HepG2 (cell line): Measurements from ENCODE around the gene MORN5. TPM values are rescaled to one million over a fixed set of nuclear protein-coding genes. Genes with fewer than 3 reads are reported as not detected.

Source experiments
- ATAC-seq: fragments of 200-7000 bp; cut with Tn5 transposase; 3 replicates; pipeline ENCODE4 v1.9.1; 2020; ENCODE audit warnings: mild to moderate bottlenecking, moderate library complexity
- BruUV-seq: library from RNA; stranded (reverse); fragments of 400-500 nt; replicated peaks from 2 replicates; lab custom pipeline; 2021; lab: Mats Ljungman, UMichigan
- CTCF ChIA-PET: fragments of 300-600 bp; formaldehyde crosslinking; extraction: SDS; loops from one replicate; lab custom pipeline; 2021; ENCODE audit warnings: low total read pairs, inconsistent platforms, low intra/inter-chr PET ratio; lab: Yijun Ruan, JAX
- POLR2A ChIA-PET: fragments of 350-600 bp; sonication (Branson Sonifier 250); formaldehyde crosslinking; loops from one replicate; lab custom pipeline; 2020; ENCODE audit warnings: antibody characterized with exemption, inconsistent platforms; lab: Yijun Ruan, JAX
- DNase-seq: peaks from one replicate; pipeline ENCODE4 v3.0.0-alpha.2; 2015; ENCODE audit warnings: low spot score
- FAIRE-seq: peaks from 3 replicates; lab custom pipeline; 2011; peaks lifted over from hg19 to GRCh38; lab: Jason Lieb, UNC
- H2AFZ ChIP-seq: one replicate; pipeline ENCODE4 v1.6.1; 2011; ENCODE audit warnings: low read length, inconsistent platforms
- H3K27ac ChIP-seq: fragments of 300-600 bp; 3 replicates; pipeline ENCODE4 v1.8.0; 2011; ENCODE audit warnings: mixed run types, mild to moderate bottlenecking, mixed read lengths, low read length, inconsistent platforms; ENCODE audit not compliant: insufficient read depth; ENCODE audit errors: extremely low read length
- H3K27me3 ChIP-seq, 2 experiments: fragments of 200-600 bp in 1 of 2; 2 replicates in 1 of 2; 3 replicates in 1 of 2; pipeline versions ENCODE4 v1.6.0 to v1.8.0; 2011; ENCODE audit warnings: low read length in 2 of 2, mild to moderate bottlenecking in 2 of 2, moderate library complexity in 2 of 2, inconsistent platforms in 1 of 2; ENCODE audit not compliant: insufficient read depth in 2 of 2, control insufficient read depth in 1 of 2
- H3K36me3 ChIP-seq, 2 experiments: fragments of 200-600 bp in 1 of 2; replicated peaks in 1 of 2; 2 replicates in 1 of 2; 3 replicates in 1 of 2; pipeline versions ENCODE4 v1.5.1 to v1.8.0; 2011; ENCODE audit warnings: low read length in 2 of 2, inconsistent platforms in 1 of 2; ENCODE audit not compliant: insufficient read depth in 2 of 2, control insufficient read depth in 1 of 2
- H3K4me1 ChIP-seq: 2 replicates; pipeline ENCODE4 v1.5.1; 2012; ENCODE audit warnings: low read length, inconsistent platforms; ENCODE audit not compliant: insufficient read depth
- H3K4me2 ChIP-seq: 2 replicates; pipeline ENCODE4 v1.6.0; 2011; ENCODE audit warnings: low read depth, low read length, inconsistent platforms
- H3K4me3 ChIP-seq, 3 experiments: fragments of 200-600 bp in 1 of 3; sonication (generic), shearing (Covaris generic) in 1 of 3; replicated peaks in 1 of 3; 2 replicates each; pipeline ENCODE4 v1.5.1; 2011 to 2016; ENCODE audit warnings: low read length in 3 of 3, inconsistent platforms in 2 of 3, low read depth in 2 of 3, mild to moderate bottlenecking in 2 of 3, control low read depth in 1 of 3, mixed read lengths in 1 of 3; ENCODE audit not compliant: insufficient read depth in 1 of 3
- H3K79me2 ChIP-seq: one replicate; pipeline ENCODE4 v1.6.1; 2011; ENCODE audit warnings: low read length, inconsistent platforms; ENCODE audit not compliant: insufficient read depth
- H3K9ac ChIP-seq: 2 replicates; pipeline ENCODE4 v1.6.0; 2011; ENCODE audit warnings: mild to moderate bottlenecking, low read depth, low read length, inconsistent platforms; ENCODE audit not compliant: insufficient read depth
- H3K9me3 ChIP-seq: 2 replicates; pipeline ENCODE4 v1.5.1; 2012; ENCODE audit warnings: mild to moderate bottlenecking, low read length
- H4K20me1 ChIP-seq: 2 replicates; pipeline ENCODE4 v1.6.0; 2011; ENCODE audit warnings: inconsistent platforms, mild to moderate bottlenecking, low read length, moderate library complexity; ENCODE audit not compliant: insufficient read depth
- AGO1 ChIP-seq: fragments of 200-400 bp; formaldehyde crosslinking; IDR thresholded peaks from 2 replicates; pipeline ENCODE4 v1.6.1; 2017; ENCODE audit warnings: mild to moderate bottlenecking, low read depth, low read length, moderate library complexity; ENCODE audit not compliant: poor library complexity, severe bottlenecking
- ATF1 ChIP-seq: IDR thresholded peaks from 2 replicates; pipeline ENCODE4 v1.6.1; 2016; ENCODE audit warnings: mild to moderate bottlenecking, control low read depth
- FLYWCH1 ChIP-seq: sonication (generic); formaldehyde crosslinking; IDR thresholded peaks from 2 replicates; pipeline ENCODE4 v1.8.1; 2023; ENCODE audit warnings: mild to moderate bottlenecking, missing genetic modification reagents
- MEIS2 ChIP-seq: sonication (generic); formaldehyde crosslinking; IDR thresholded peaks from 2 replicates; pipeline ENCODE4 v1.9.0; 2021; ENCODE audit warnings: mild to moderate bottlenecking, missing genetic modification reagents
- PPARG ChIP-seq: conservative IDR thresholded peaks from 2 replicates; pipeline ENCODE4 v1.6.1; 2016; ENCODE audit warnings: missing biosample characterization, missing genetic modification reagents
- PRMT3 ChIP-seq: sonication (generic); formaldehyde crosslinking; IDR thresholded peaks from 2 replicates; pipeline ENCODE4 v1.8.1; 2022; ENCODE audit warnings: low read depth, mild to moderate bottlenecking, moderate library complexity, missing genetic modification reagents, borderline replicate concordance
- SIN3A ChIP-seq: IDR thresholded peaks from 2 replicates; pipeline ENCODE4 v1.6.1; 2011; ENCODE audit warnings: low read depth, mild to moderate bottlenecking, control low read depth, low read length, borderline replicate concordance
- SP1 ChIP-seq, 2 experiments: fragments of 450-650 bp in 1 of 2; sonication (generic) in 1 of 2; formaldehyde crosslinking in 1 of 2; IDR thresholded peaks; 2 replicates each; pipeline versions ENCODE4 v1.4.0 to v1.6.1; 2016 to 2020; ENCODE audit warnings: missing genetic modification reagents in 1 of 2
- STAG1 ChIP-seq: sonication (generic); formaldehyde crosslinking; IDR thresholded peaks from 2 replicates; pipeline ENCODE4 v1.4.0; 2020; ENCODE audit warnings: missing genetic modification reagents
- TAF1 ChIP-seq: sonication (generic); formaldehyde crosslinking; IDR thresholded peaks from 2 replicates; pipeline ENCODE4 v1.4.0; 2020; ENCODE audit warnings: missing genetic modification reagents
- TEAD2 ChIP-seq: sonication (generic); formaldehyde crosslinking; IDR thresholded peaks from 2 replicates; pipeline ENCODE4 v1.9.0; 2021; ENCODE audit warnings: missing genetic modification reagents
- ZNF335 ChIP-seq: sonication (generic); formaldehyde crosslinking; IDR thresholded peaks from 2 replicates; pipeline ENCODE4 v1.4.0; 2020; ENCODE audit warnings: missing genetic modification reagents
- ZNF75D ChIP-seq: sonication (generic); formaldehyde crosslinking; IDR thresholded peaks from 2 replicates; pipeline ENCODE4 v1.8.1; 2023; ENCODE audit warnings: missing genetic modification reagents, mild to moderate bottlenecking, borderline replicate concordance
- whole genome bisulfite sequencing: methylation state at CpG from one replicate; pipeline ENCODE4 v1.1.6; 2017; ENCODE audit warnings: low lambda C conversion rate; 5-methylcytosine and 5-hydroxymethylcytosine counted together
- in situ Hi-C: cut with HindIII; loops from 2 replicates; pipeline ENCODE4 v1.10.0; 2017; ENCODE audit warnings: low pct_unique_long_range_greater_than_20kb; ENCODE audit not compliant: extremely low pct_ligation_motif_present
- intact Hi-C: fragments of 100-400 bp; cut with micrococcal nuclease; formaldehyde crosslinking; loops from one replicate; pipeline ENCODE4 v1.10.0; 2022; ENCODE audit not compliant: unreplicated experiment
- polyA plus RNA-seq, 8 experiments: library from polyadenylated mRNA; depleted of rRNA in 3 of 8; stranded (reverse) in 7 of 8; unstranded in 1 of 8; fragments of >200 nt; fragmentation: Illumina TruSeq in 4 of 8; extraction: Trizol in 4 of 8; gene quantifications; 2 replicates each; pipeline versions ENCODE4 v1.2.1 to v1.2.3, GENCODE V29; 2011 to 2016; ENCODE audit warnings: low read depth in 4 of 8, missing spikeins in 1 of 8, mixed read lengths in 1 of 8; ENCODE audit not compliant: insufficient read depth in 1 of 8
- total RNA-seq, 5 experiments: library from RNA; depleted of rRNA; stranded (reverse); fragments of >200 nt; fragmentation: Illumina TruSeq; extraction: Trizol; gene quantifications; 2 replicates each; pipeline ENCODE4 v1.2.3, GENCODE V29; 2016; ENCODE audit warnings: low read depth in 1 of 5
- TF ChIP-seq, protein P1 (sequence below): sonication (generic); formaldehyde crosslinking; IDR thresholded peaks from 2 replicates; pipeline ENCODE4 v1.4.0; 2020; ENCODE audit warnings: missing genetic modification reagents
- TF ChIP-seq, protein P2 (sequence below): sonication (generic); formaldehyde crosslinking; IDR thresholded peaks from 2 replicates; pipeline ENCODE4 v1.5.0; 2020; ENCODE audit warnings: missing genetic modification reagents
- TF ChIP-seq, protein P3 (sequence below): sonication (generic); formaldehyde crosslinking; conservative IDR thresholded peaks from 2 replicates; pipeline ENCODE4 v1.8.0; 2022; ENCODE audit warnings: missing genetic modification reagents
- TF ChIP-seq, protein P4 (sequence below): sonication (generic); formaldehyde crosslinking; IDR thresholded peaks from 2 replicates; pipeline ENCODE4 v1.4.0; 2020; ENCODE audit warnings: missing genetic modification reagents; ENCODE audit errors: not compliant biosample characterization

MORN5 gene
- total and polyA plus RNA-seq, 2 of the 13 experiments (the other 11 are each of a cell fraction or from before 2014, with no cell fraction given), result not detected

DNA sequence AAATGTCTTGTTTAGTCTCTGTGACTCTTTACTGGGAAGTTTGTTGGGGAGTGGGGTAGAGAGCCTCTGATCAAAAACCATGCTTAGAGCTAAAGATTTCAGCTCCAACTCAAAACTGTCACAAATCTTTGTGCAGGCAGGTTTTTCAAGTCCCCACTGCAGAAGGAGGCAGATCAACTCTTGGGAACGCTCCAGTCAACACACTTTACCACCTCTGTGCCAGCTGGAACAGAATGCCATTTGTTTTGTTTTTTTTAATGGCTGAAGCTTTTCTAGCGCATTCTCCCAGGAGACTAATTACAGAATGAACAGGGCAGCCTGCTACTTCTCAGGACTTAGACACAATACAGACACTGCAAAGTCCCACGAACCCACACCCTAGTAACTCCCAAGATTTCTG is 87.0 kb downstream of the MORN5 start:
- 98% methylated on average over 3 of the region's 3 CpGs for WGBS
- FAIRE-seq, result no peak

DNA sequence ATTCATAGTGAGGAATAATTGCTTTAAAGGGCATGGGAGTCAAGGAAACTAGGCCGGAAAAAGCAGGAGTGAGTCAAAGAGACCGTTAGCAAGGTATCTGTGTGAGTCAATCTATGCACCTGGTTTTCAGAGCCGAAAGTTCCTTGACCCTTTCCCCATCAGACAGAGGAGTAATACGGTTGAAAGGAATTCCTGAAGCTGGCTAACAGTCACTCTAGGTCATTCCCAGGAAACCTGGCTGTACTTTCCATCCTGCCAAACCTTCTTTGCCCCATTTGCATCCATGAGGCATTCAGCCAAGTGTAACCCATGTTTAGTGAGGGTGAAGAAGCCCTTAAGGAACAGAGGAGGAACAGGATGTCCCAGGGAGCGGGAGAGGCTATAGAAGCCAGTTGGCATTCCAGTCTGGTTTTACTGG is 88.7 kb downstream of the MORN5 start:
- no peak for DNase-seq
- TF ChIP-seq, protein P1, sequence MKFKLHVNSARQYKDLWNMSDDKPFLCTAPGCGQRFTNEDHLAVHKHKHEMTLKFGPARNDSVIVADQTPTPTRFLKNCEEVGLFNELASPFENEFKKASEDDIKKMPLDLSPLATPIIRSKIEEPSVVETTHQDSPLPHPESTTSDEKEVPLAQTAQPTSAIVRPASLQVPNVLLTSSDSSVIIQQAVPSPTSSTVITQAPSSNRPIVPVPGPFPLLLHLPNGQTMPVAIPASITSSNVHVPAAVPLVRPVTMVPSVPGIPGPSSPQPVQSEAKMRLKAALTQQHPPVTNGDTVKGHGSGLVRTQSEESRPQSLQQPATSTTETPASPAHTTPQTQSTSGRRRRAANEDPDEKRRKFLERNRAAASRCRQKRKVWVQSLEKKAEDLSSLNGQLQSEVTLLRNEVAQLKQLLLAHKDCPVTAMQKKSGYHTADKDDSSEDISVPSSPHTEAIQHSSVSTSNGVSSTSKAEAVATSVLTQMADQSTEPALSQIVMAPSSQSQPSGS (CRISPR knock-in tag), result no peak
- TF ChIP-seq ZNF335 (CRISPR knock-in tag) (no peak), FLYWCH1 (CRISPR knock-in tag) (no peak), SIN3A (no peak), ATF1 (CRISPR knock-in tag) (no peak), PRMT3 (CRISPR knock-in tag) (no peak)
- TF ChIP-seq, protein P2, sequence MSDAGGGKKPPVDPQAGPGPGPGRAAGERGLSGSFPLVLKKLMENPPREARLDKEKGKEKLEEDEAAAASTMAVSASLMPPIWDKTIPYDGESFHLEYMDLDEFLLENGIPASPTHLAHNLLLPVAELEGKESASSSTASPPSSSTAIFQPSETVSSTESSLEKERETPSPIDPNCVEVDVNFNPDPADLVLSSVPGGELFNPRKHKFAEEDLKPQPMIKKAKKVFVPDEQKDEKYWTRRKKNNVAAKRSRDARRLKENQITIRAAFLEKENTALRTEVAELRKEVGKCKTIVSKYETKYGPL (CRISPR knock-in tag), result no peak
- TF ChIP-seq, protein P3, sequence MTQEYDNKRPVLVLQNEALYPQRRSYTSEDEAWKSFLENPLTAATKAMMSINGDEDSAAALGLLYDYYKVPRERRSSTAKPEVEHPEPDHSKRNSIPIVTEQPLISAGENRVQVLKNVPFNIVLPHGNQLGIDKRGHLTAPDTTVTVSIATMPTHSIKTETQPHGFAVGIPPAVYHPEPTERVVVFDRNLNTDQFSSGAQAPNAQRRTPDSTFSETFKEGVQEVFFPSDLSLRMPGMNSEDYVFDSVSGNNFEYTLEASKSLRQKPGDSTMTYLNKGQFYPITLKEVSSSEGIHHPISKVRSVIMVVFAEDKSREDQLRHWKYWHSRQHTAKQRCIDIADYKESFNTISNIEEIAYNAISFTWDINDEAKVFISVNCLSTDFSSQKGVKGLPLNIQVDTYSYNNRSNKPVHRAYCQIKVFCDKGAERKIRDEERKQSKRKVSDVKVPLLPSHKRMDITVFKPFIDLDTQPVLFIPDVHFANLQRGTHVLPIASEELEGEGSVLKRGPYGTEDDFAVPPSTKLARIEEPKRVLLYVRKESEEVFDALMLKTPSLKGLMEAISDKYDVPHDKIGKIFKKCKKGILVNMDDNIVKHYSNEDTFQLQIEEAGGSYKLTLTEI (CRISPR knock-in tag), result no peak
- no peak for FAIRE-seq

More for the DNA sequence above, 87.0 kb downstream of the MORN5 start:
- POLR2A ChIA-PET, result no interaction called here
- no peaks in the 10 kb centered on the region for H3K27me3 ChIP-seq
- in situ Hi-C loops, result no loop called here
- TF ChIP-seq TEAD2 (CRISPR knock-in tag) (no peak), MEIS2 (no peak), SP1 (IDR thresholded peaks at IDR 0.05) (no peak), SP1 (CRISPR knock-in tag; IDR thresholded peaks at IDR 0.05) (no peak), STAG1 (CRISPR knock-in tag) (no peak), AGO1 (no peak), TAF1 (CRISPR knock-in tag) (no peak), PPARG (no peak), ZNF75D (CRISPR knock-in tag) (no peak)
- TF ChIP-seq, protein P4, sequence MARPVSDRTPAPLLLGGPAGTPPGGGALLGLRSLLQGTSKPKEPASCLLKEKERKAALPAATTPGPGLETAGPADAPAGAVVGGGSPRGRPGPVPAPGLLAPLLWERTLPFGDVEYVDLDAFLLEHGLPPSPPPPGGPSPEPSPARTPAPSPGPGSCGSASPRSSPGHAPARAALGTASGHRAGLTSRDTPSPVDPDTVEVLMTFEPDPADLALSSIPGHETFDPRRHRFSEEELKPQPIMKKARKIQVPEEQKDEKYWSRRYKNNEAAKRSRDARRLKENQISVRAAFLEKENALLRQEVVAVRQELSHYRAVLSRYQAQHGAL (CRISPR knock-in tag), result no peak
- TF ChIP-seq, all 625 proteins: peak for 0
- H3K4me1 ChIP-seq, result no peaks in the 10 kb centered on the region
- intact Hi-C loops, result no loop called here
- no peak overlapping the region for H3K27ac ChIP-seq
- no peak overlapping the region for H3K4me2 ChIP-seq
- BruUV-seq, result no TSS peak
- DNase-seq (no peak), ATAC-seq (no peak)
- H4K20me1 ChIP-seq, result no peaks in the 10 kb centered on the region
- CTCF ChIA-PET, result no interaction called here
- H3K9ac ChIP-seq, result no peak overlapping the region
- no peaks in the 10 kb centered on the region for H3K9me3 ChIP-seq
- H3K4me3 ChIP-seq, result no peak overlapping the region
- peaks cover 18 to 77% of the 10 kb centered on the region in 2 experiments for H3K36me3 ChIP-seq
- no peak overlapping the region for H2AFZ ChIP-seq
- peaks cover 2% of the 10 kb centered on the region for H3K79me2 ChIP-seq

More for the DNA sequence above, 88.7 kb downstream of the MORN5 start:
- ATAC-seq, result no peak
- in situ Hi-C loops (no loop called here), intact Hi-C loops (no loop called here)
- Histone ChIP-seq H3K27me3 (no peaks in the 10 kb centered on the region), H3K4me1 (no peaks in the 10 kb centered on the region), H4K20me1 (no peaks in the 10 kb centered on the region), H3K79me2 (peaks cover 2% of the 10 kb centered on the region), H3K4me3 (no peak overlapping the region), H3K4me2 (no peak overlapping the region), H3K36me3 (peaks cover 16 to 77% of the 10 kb centered on the region in 2 experiments), H3K27ac (no peak overlapping the region), H3K9me3 (no peaks in the 10 kb centered on the region), H3K9ac (no peak overlapping the region), H2AFZ (no peak overlapping the region)
- ChIA-PET POLR2A (no interaction called here), CTCF (no interaction called here)
- no TSS peak for BruUV-seq
- 92% methylated on average over 5 of the region's 5 CpGs for WGBS
